Endothelial cell of umbilical vein (primary cell): ENCODE data around the gene GNAS-AS1. TPM values are rescaled to one million over a fixed set of nuclear protein-coding genes. Genes with fewer than 3 reads are reported as not detected.

ENCODE experiments used
- BruUV-seq: library from RNA; stranded (reverse); fragments of 400-500 nt; replicated peaks from 2 replicates; lab custom pipeline; 2021; lab: Mats Ljungman, UMichigan
- CTCF ChIA-PET: fragments of 300-600, 350-600 bp; sonication (Branson Sonifier 250); formaldehyde crosslinking; loops from one replicate; lab custom pipeline; 2021; ENCODE audit warnings: antibody characterized with exemption, inconsistent platforms; lab: Charles Lee
- POLR2A ChIA-PET: fragments of 300-600, 350-600 bp; sonication (Branson Sonifier 250); formaldehyde crosslinking; loops from one replicate; lab custom pipeline; 2021; ENCODE audit warnings: antibody characterized with exemption, inconsistent platforms; lab: Charles Lee
- DNase-seq: peaks from one replicate; pipeline ENCODE4 v3.0.0-alpha.2; 2011; ENCODE audit warnings: low read depth, low spot score
- FAIRE-seq: peaks from 2 replicates; lab custom pipeline; 2011; peaks lifted over from hg19 to GRCh38; lab: Jason Lieb, UNC
- H2AFZ ChIP-seq: 2 replicates; pipeline ENCODE4 v1.6.0; 2012; ENCODE audit warnings: low read depth, low read length, control low read depth, inconsistent platforms
- H3K27ac ChIP-seq: 2 replicates; pipeline ENCODE4 v1.5.1; 2011; ENCODE audit warnings: low read depth, mild to moderate bottlenecking, control low read depth, low read length, moderate library complexity; ENCODE audit not compliant: insufficient read depth
- H3K27me3 ChIP-seq, 2 experiments: 2 replicates each; pipeline versions ENCODE4 v1.6.0 to v1.6.1; 2011; ENCODE audit warnings: low read length in 2 of 2, mixed read lengths in 1 of 2; ENCODE audit not compliant: control insufficient read depth in 2 of 2, insufficient read depth in 2 of 2
- H3K36me3 ChIP-seq, 2 experiments: 2 replicates in 1 of 2; 3 replicates in 1 of 2; pipeline ENCODE4 v1.5.1; 2011; ENCODE audit warnings: low read length in 2 of 2, mild to moderate bottlenecking in 1 of 2, moderate library complexity in 1 of 2; ENCODE audit not compliant: control insufficient read depth in 2 of 2, insufficient read depth in 2 of 2; ENCODE audit errors: extremely low read depth in 1 of 2
- H3K4me1 ChIP-seq: 3 replicates; pipeline ENCODE4 v1.5.1; 2011; ENCODE audit warnings: mild to moderate bottlenecking, low read length; ENCODE audit not compliant: control insufficient read depth, insufficient read depth; ENCODE audit errors: extremely low read depth
- H3K4me2 ChIP-seq: 2 replicates; pipeline ENCODE4 v1.6.1; 2011; ENCODE audit warnings: low read length, control low read depth, mixed read lengths; ENCODE audit not compliant: insufficient read depth
- H3K4me3 ChIP-seq, 3 experiments: fragments of 200-600 bp in 1 of 3; sonication (generic), shearing (Covaris generic) in 1 of 3; replicated peaks in 1 of 3; 2 replicates each; pipeline ENCODE4 v1.5.1; 2011 to 2016; ENCODE audit warnings: control low read depth in 3 of 3, low read length in 3 of 3, mild to moderate bottlenecking in 2 of 3, inconsistent platforms in 1 of 3, low read depth in 1 of 3, moderate library complexity in 1 of 3; ENCODE audit not compliant: insufficient read depth in 1 of 3
- H3K79me2 ChIP-seq: 2 replicates; pipeline ENCODE4 v1.6.0; 2012; ENCODE audit warnings: low read length, inconsistent platforms; ENCODE audit not compliant: control insufficient read depth, insufficient read depth
- H3K9ac ChIP-seq: replicated peaks from 2 replicates; pipeline ENCODE3; 2011; ENCODE audit warnings: low read length, control low read depth; ENCODE audit not compliant: insufficient read depth; ENCODE audit errors: extremely low read depth
- H3K9me1 ChIP-seq: replicated peaks from 3 replicates; pipeline ENCODE4 v1.6.0; 2011; ENCODE audit warnings: mild to moderate bottlenecking, low read length; ENCODE audit not compliant: control insufficient read depth, insufficient read depth; ENCODE audit errors: extremely low read depth
- H3K9me3 ChIP-seq: replicated peaks from 2 replicates; pipeline ENCODE4 v1.5.1; 2012; ENCODE audit warnings: low read length, inconsistent platforms; ENCODE audit not compliant: control insufficient read depth, insufficient read depth
- H4K20me1 ChIP-seq: replicated peaks from 2 replicates; pipeline ENCODE3; 2011; ENCODE audit warnings: mild to moderate bottlenecking, low read length; ENCODE audit not compliant: control insufficient read depth, insufficient read depth; ENCODE audit errors: extremely low read depth
- FOS ChIP-seq: IDR thresholded peaks from 2 replicates; pipeline ENCODE4 v1.6.1; 2011; ENCODE audit warnings: mild to moderate bottlenecking, low read length, moderate library complexity, borderline replicate concordance; ENCODE audit not compliant: insufficient read depth
- JUN ChIP-seq: IDR thresholded peaks from 2 replicates; pipeline ENCODE4 v1.6.1; 2011; ENCODE audit warnings: borderline replicate concordance, low read depth; ENCODE audit not compliant: insufficient read length, insufficient read depth
- POLR2A ChIP-seq: IDR thresholded peaks from 2 replicates; pipeline ENCODE4 v1.6.1; 2012; ENCODE audit warnings: low read depth, mild to moderate bottlenecking, control low read depth, low read length
- POLR2AphosphoS5 ChIP-seq: IDR thresholded peaks from 2 replicates; pipeline ENCODE4 v1.6.1; 2012; ENCODE audit warnings: low read depth, mild to moderate bottlenecking, control low read depth, low read length, moderate library complexity; ENCODE audit not compliant: insufficient read depth
- dilution Hi-C: fragments of 300-500 bp; cut with MboI; formaldehyde crosslinking; loops from one replicate; pipeline ENCODE4 v1.15.0; 2019; ENCODE audit warnings: low sequenced_read_pairs; ENCODE audit not compliant: extremely low pct_ligation_motif_present
- intact Hi-C: fragments of 100-400 bp; cut with micrococcal nuclease; formaldehyde crosslinking; loops from one replicate; pipeline ENCODE4 v1.10.0; 2022
- polyA plus RNA-seq, 4 experiments: library from polyadenylated mRNA; depleted of rRNA in 3 of 4; stranded (reverse) in 3 of 4; unstranded in 1 of 4; fragments of >200 nt; gene quantifications; 2 replicates each; pipeline versions ENCODE4 v1.2.1 to v1.2.3, GENCODE V29; 2011 to 2012; ENCODE audit warnings: missing spikeins in 1 of 4
- total RNA-seq: library from RNA; stranded (reverse); gene quantifications from 2 replicates; pipeline ENCODE4 v1.2.3, GENCODE V29; 2021
- TF ChIP-seq, protein P1 (sequence below): IDR thresholded peaks from 2 replicates; pipeline ENCODE4 v1.6.1; 2011; ENCODE audit not compliant: insufficient read depth, insufficient read length
- TF ChIP-seq, protein P2 (sequence below), 2 donors: IDR thresholded peaks; 1 replicate in 1 of 2; 2 replicates in 1 of 2; pipeline ENCODE4 v1.5.1; 2011; ENCODE audit warnings: low read length in 2 of 2, mild to moderate bottlenecking in 2 of 2, moderate library complexity in 2 of 2, control low read depth in 1 of 2, inconsistent platforms in 1 of 2, low read depth in 1 of 2; ENCODE audit not compliant: insufficient read depth in 1 of 2; ENCODE audit errors: extremely low read depth in 1 of 2

The GNAS-AS1 gene
- total and polyA plus RNA-seq, 2 donors (not counting 3 experiments of a cell fraction or from before 2014, with no cell fraction given) = 0.11 to 0.58 TPM

DNA sequence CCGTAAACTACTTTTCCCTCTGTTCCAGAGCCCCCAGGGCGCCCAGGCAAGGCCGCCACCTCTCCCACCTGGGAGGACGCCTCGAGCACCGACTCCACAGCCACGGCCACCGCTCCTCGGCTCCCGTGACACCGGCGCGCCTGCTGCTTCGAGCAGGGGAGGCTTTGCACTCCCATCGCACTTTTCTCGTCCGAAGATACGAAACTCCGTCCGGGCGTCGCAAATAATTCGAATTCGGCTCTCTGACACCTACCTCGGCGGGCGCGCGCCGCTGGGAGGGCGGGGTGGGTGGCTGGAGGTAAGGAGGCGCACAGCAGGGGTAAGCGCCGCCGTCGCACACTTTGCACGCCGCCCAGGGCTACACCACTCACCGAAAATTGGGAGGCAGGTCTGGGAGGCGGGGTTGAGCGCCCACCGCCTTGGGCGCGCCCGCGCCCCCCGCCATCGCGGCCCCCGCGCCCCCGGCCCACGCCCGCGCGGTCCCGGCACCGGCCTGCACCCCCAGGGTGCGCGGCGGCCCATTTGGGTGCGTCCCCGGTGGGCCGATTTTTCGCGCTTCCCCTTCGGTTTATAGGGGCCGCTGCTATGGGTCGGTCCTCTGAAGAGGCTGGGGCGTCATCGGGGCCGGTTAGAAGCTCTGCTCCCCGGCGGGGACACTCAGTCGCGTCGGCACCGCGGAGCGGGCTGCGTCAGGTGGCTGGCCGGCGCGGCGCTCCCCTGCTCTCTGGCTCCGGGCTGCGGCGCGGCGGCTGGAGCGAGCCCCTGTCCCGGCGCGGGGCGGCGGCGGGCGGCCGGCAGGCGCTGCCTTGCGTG is 38.0 kb upstream of the GNAS-AS1 start:
- ChIA-PET CTCF (interaction anchor here (1.3 to 1.4 kb wide), 2 partner anchors 19 to 154 kb away, joined by 3 to 6 read pairs; partner anchors contain the start of gene PRELID3B), POLR2A (interaction anchor here (0.6 to 1.7 kb wide), 5 partner anchors 14 to 333 kb away, joined by 3 to 6 read pairs (median 4); partner anchors contain the start of genes ATP5F1E and PRELID3B)
- Histone ChIP-seq H2AFZ (peak overlapping the region; percentile 88), H3K9me1 (no peaks in the 10 kb centered on the region), H3K27me3 (peaks cover 2 to 5% of the 10 kb centered on the region in 2 experiments), H3K36me3 (no peaks in the 10 kb centered on the region), H3K4me1 (peaks cover 12% of the 10 kb centered on the region), H4K20me1 (peaks cover 6% of the 10 kb centered on the region), H3K27ac (peak overlapping the region; percentile 37), H3K79me2 (peaks cover 21% of the 10 kb centered on the region), H3K9ac (peak overlapping the region; percentile 69), H3K4me2 (peak overlapping the region; percentile 27), H3K4me3 (peak overlapping the region; percentile 10 to 91 (median 70)), H3K9me3 (no peaks in the 10 kb centered on the region)
- FAIRE-seq (no peak), DNase-seq (peak; percentile 50)
- dilution Hi-C loops = no loop called here
- no TSS peak for BruUV-seq
- intact Hi-C loops = no loop called here
- TF ChIP-seq, protein P1, sequence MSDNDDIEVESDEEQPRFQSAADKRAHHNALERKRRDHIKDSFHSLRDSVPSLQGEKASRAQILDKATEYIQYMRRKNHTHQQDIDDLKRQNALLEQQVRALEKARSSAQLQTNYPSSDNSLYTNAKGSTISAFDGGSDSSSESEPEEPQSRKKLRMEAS = no peak
- peak; percentile 93 for TF ChIP-seq POLR2AphosphoS5
- TF ChIP-seq, protein P2, sequence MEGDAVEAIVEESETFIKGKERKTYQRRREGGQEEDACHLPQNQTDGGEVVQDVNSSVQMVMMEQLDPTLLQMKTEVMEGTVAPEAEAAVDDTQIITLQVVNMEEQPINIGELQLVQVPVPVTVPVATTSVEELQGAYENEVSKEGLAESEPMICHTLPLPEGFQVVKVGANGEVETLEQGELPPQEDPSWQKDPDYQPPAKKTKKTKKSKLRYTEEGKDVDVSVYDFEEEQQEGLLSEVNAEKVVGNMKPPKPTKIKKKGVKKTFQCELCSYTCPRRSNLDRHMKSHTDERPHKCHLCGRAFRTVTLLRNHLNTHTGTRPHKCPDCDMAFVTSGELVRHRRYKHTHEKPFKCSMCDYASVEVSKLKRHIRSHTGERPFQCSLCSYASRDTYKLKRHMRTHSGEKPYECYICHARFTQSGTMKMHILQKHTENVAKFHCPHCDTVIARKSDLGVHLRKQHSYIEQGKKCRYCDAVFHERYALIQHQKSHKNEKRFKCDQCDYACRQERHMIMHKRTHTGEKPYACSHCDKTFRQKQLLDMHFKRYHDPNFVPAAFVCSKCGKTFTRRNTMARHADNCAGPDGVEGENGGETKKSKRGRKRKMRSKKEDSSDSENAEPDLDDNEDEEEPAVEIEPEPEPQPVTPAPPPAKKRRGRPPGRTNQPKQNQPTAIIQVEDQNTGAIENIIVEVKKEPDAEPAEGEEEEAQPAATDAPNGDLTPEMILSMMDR (IDR thresholded peaks at IDR 0.05; ENCODE audit: extremely low read depth in 1 of 2, insufficient read depth in 1 of 2, low read depth in 1 of 2, low read length in 2 of 2) = no peak
- no peak for TF ChIP-seq FOS
- no peak for TF ChIP-seq JUN
- TF ChIP-seq POLR2A = peak; percentile 91
